AG09309 (cell line): ENCODE data around the gene POLR2E.

Experiments used
- DNase-seq: peaks from one replicate; pipeline ENCODE4 v3.0.0-alpha.2; 2010; ENCODE audit warnings: low read depth
- H3K4me3 ChIP-seq: 2 replicates; pipeline ENCODE4 v1.5.1; 2011; ENCODE audit warnings: mild to moderate bottlenecking, low read depth, low read length, moderate library complexity; ENCODE audit not compliant: control insufficient read depth
- TF ChIP-seq, protein P1 (sequence below): IDR thresholded peaks from 2 replicates; pipeline ENCODE4 v1.5.1; 2011; ENCODE audit warnings: mild to moderate bottlenecking, low read depth, low read length, inconsistent platforms; ENCODE audit not compliant: insufficient read depth, control insufficient read depth; ENCODE audit errors: missing control alignments

POLR2E gene

DNA sequence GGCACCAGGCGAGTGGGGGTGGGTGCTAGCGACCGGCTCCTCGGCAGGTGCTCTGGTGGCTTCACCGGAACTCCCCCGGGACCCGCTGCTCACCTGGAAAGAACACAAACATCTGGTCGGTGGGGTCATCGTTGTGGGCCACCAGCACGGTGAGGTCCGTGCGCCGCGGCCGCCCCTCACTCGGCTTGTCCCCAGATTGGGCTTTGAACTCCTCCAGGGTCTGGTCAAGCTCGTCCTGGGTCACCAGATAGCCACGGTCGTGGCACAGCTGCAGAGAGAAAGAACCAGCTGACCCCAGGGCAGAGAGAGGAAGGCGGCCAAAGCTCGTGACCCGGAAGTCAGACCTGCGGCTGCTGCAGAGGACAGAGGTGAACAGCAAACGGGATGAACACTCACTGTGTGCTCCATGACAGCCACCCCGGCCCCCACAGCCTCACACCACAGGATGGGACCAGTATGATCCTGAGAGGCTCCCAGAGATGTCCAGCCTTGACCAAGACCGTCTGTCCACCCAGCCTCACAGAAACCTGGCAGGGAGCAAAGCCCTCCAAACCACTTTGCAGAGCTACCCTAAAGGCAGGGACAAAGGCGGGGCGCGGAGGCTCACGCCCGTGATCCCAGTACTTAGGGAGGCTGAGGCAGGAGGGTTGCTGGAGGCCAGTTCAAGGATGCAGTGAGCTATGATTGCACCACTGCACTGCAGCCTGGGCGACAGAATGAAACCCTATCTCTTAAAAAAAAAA is 1.2 kb downstream of the POLR2E start:
- TF ChIP-seq, protein P1, sequence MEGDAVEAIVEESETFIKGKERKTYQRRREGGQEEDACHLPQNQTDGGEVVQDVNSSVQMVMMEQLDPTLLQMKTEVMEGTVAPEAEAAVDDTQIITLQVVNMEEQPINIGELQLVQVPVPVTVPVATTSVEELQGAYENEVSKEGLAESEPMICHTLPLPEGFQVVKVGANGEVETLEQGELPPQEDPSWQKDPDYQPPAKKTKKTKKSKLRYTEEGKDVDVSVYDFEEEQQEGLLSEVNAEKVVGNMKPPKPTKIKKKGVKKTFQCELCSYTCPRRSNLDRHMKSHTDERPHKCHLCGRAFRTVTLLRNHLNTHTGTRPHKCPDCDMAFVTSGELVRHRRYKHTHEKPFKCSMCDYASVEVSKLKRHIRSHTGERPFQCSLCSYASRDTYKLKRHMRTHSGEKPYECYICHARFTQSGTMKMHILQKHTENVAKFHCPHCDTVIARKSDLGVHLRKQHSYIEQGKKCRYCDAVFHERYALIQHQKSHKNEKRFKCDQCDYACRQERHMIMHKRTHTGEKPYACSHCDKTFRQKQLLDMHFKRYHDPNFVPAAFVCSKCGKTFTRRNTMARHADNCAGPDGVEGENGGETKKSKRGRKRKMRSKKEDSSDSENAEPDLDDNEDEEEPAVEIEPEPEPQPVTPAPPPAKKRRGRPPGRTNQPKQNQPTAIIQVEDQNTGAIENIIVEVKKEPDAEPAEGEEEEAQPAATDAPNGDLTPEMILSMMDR = no peak
- no peak for DNase-seq
- peak overlapping the region; percentile 69 for H3K4me3 ChIP-seq

DNA sequence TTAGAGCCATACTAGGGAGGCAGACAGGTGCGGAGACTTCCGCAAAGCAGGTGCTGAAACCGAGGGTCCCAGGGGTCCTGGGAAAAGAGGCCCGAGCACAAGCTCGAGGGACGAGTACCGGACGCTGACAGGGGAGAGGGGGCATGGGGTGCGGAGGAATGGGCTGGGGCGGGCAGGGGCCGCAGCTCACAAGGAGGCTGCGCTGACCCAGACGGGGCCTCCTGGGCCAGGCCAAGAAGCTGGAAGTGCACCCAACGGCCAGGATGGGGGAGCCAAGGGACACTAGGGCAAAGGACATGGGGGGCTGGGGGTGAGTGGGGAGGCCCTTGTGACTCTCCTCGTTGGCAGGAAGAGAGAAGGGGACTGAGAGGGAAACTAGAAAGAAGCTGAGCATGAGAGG is 1.8 kb downstream of the POLR2E start:
- TF ChIP-seq, protein P1 = no peak
- peak overlapping the region; percentile 69; the same call in 1 of the 2 replicates for H3K4me3 ChIP-seq
- DNase-seq = no peak

DNA sequence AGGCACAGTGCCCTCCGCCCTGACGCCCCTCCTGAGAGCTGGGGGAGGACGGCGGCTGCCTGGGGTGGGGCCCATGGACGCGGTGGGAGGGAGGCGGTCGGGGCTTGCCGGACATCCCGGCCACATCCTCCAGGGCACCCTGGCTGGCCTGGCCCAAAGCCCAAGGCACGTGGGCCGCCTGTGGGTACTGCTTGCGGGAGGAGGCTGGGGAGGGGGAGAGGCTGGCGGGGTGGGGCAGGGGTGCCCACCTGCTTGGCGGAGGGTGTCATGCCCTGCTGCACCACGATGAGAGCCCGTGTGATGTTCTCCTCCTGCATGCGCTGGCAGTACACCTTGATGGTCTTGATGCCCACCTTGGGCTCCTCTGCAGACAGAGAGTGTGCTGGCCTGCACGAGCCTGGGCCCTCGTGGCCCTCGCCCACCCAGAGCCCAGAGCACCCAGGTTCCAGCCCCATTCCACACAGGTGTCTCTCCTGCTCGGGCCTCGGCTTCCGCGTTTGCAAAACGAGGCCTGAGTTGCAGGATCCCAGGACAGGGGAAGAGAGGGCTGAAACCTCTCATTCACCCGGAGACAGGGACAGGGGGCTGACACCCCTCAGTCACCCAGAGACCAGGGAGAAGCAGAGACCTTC is 3.5 kb downstream of the POLR2E start:
- DNase-seq = no peak
- TF ChIP-seq, protein P1 = no peak

DNA sequence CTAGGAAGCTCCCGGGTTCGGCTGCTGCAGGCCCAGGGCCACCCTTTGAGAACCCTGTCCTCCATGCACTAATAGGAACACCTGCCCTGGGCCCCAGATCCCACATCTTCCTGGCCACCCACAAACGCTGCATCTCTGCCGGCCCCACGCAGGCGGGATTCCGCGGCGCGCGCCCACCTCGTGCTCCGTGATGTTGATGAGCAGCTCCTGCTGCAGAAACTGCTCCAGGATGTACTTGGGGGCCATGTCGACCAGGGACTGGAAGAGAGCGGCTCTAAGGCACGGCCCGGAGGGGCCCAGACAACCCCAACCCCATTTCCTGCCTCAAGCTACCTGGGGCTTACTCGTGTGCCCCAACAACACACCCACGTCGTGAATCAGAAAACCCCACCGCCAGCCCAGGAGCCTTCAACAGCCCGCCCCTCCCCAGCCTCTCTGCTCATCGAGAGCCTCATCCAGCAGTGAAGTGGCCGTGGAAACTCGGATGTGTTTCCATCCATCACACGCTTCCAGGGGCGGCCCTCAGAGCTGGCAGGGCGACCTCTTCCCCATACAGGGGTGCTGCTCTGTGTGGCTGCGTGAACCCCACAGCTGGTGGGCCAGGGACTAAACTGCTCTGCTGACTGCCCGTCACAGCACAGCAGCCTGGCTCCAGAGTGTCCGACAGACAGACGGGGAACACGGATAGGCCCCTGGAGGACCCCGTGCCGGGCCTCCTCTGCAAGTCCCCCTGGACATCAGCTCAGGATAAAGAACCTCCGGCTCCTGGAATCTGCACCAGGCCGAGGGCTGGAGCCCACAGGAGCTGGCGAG is 4.2 kb downstream of the POLR2E start:
- TF ChIP-seq, protein P1 = no peak
- DNase-seq = no peak
- no peak overlapping the region for H3K4me3 ChIP-seq

More for the DNA sequence above, 3.5 kb downstream of the POLR2E start:
- no peak overlapping the region for H3K4me3 ChIP-seq

DNA sequence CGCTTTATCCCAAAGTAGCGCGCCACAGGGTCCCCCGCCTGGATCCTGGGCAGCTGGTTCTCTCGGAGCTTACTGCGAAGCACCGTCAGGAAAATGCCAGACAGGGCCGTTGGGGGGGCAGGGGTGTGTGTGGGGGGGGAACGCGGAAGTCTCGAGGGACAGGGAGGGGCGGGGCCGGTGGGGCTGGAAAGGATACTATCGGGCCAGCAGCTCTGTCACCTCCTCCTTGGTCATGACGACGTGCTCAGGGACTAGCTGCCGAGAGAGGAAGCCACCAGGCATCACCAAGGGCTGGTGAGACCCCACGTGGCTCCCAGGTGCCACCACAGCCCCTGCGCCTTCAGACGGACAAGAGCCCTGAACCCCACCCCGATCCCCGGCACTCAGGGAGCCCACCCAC is 5.3 kb downstream of the POLR2E start:
- TF ChIP-seq, protein P1 = no peak
- no peak for DNase-seq
- no peak overlapping the region for H3K4me3 ChIP-seq

DNA sequence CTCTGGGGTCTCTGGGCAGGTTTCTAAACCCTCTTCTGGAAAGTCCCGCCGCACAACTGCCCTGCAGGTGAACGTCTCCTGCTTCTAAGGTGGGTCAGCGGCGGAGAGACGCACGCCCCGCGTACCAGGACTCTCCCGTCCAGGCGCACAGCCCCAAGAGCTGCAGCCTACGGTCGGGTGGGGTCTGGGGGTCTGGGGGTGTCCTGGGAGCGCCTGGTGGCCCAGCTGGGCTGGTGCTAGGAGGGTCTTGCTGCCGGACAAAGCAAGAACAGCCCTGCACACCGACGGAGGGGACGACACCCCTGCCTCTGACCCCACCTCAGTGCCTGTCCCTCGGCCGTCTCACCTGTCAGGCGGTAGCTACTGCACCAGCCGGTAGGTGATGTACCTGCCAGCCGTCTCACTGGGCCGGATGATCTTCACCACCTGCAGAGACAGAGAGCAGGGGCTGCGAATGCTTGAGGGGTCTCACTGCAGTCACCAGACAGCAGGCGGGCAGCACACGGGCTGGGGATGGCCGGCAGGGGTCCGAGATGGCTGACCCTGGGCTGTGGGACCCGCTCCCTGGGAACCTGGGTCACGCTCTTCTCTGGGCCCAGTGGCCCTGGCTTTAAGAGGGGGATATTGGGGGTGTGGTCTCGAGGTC is 5.9 kb downstream of the POLR2E start:
- TF ChIP-seq, protein P1 = no peak
- DNase-seq = no peak
- no peak overlapping the region for H3K4me3 ChIP-seq
